HG03342 (cell line): Measurements from ENCODE around the gene EXT2.

Source experiments
- ATAC-seq: cut with Tn5 transposase; IDR thresholded peaks from one replicate; pipeline ENCODE4 v1.9.1; 2021; ENCODE audit warnings: mild to moderate bottlenecking, moderate library complexity; ENCODE audit not compliant: unreplicated experiment

Gene EXT2

GRCh38 chr11:44095506-44096359, at the start of gene EXT2:
EXT2 (plus strand) TSS chr11:44095678; CDS start chr11:44107713, 12,035 bp downstream.
- ATAC-seq, result peak; percentile 89

GRCh38 chr11:44046182-44046581, 49.3 kb upstream of the EXT2 start:
- ATAC-seq, result no peak

DNA sequence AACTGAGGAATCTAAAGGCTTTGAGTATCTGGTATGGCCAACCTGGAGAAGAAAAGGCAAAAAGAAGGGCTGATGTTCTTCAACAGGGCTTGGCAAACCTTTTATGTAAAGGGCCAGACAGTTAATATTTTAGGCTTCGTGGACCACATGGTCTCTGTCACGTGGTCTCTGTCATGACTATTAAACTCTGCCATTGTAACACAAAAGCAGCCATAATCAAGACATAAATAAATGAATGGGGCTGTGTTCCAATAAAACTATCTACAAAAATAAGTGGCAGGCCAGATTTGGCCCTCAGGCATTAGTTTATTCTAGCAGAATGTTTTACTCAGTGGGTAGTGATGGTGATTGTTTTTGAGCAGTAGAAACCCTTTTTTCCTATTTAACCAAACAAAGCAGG, 48.2 kb upstream of the EXT2 start:
- no peak for ATAC-seq

DNA sequence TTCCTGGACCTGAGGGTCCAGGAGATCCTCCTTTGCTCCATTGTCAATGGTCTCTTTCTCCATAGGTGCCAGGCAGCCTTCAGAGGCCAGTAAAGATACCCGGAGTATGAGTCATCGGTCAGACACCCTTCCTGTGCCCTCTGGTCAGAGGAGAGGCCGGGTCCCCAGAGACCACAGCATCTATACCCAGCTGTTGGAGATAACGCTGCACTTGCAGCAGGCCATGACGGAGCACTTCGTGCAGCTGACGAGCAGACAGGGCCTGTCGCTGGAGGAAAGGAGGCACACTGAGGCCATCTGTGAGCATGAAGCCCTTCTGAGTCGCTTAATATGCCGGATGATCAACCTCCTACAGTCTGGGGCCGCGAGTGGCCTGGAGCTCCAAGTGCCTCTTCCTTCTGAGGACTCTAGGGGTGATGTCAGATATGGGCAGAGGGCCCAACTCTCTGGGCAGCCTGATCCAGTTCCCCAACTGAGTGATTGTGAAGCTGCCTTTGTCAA, 47.5 kb upstream of the EXT2 start, which contains the start of gene ACCSL:
ACCSL (plus strand) TSS at position 51 of the 501 bp plus-strand sequence; CDS start at position 107, 56 bp downstream.
- no peak for ATAC-seq

DNA sequence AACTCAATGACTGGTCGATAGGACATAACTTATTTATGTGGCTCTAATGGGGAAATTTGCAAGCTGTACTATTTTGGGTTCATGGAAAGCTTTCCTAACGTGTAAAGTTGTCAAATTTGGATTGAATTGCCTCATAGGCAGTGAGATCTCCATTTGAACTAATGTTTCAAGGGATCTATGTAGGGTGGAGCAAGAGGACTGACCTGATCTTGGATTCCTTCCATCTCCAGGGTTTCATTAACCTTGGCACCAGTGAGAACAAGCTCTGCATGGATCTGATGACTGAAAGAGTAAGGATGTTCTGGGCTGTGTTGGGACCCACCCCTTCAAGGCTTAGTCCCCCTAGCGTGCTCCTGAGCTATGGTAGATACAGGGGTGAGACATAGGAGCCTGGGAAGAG, 45.6 kb upstream of the EXT2 start:
- ATAC-seq, result no peak

- no peak for ATAC-seq
Measured at GRCh38 chr11:44051171-44051570, 44.3 kb upstream of the EXT2 start.

- ATAC-seq, result no peak
Measured at GRCh38 chr11:44057340-44057739, 38.1 kb upstream of the EXT2 start.

- ATAC-seq, result no peak
Measured at GRCh38 chr11:44058275-44058674, 37.2 kb upstream of the EXT2 start.

GRCh38 chr11:44065161-44065661, 30.3 kb upstream of the EXT2 start:
- no peak for ATAC-seq

DNA sequence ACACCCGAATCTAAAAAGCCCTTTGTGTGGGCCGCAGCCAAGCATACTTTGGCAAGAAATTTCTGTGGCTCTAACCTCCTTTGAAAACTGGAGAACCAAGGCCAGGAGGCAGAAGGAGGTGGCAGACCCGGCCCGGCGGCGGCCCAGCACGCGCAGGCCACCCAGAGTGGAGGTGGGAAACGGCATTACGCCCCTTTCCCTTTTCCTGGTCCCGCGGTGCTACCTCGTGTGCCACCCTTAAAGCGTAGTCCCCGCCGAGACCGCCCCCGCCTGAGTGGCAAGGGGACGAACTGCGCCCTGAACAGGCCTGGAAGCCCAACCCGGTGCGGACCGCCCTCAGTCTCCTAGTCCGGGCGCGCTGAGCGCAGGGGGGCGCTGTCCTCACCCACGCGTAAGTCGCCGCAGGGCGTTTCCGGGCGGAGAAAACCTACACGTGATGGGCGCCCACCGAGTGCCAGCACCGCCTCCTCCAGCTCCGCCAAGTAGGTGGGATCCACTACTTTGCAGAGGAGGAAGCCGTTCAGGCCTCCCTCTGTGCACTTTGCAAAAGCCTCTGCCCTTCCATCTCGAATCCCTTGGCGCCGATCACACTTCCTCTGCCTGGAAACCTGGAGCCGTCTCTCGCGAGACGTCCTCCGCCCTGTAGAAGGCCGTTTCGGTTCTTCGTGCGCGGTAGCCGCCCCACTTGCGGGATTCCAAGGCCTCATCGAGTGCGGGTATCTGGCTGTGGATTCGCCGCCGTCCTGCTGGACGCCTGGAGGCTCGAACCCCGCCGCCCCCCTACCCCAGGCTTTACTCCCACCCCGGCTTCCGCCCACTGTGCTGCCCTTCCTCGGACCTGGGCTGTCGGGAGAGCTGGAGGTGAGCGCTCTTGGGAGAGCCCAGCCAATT, 29.4 kb upstream of the EXT2 start, which contains the start of gene ACCS:
ACCS (plus strand) TSS at position 430 of the 891 bp plus-strand sequence. CDS start 1,358 bp downstream, outside the sequence.
- peak; percentile 95 for ATAC-seq

- ATAC-seq, result no peak
Measured at GRCh38 chr11:44066732-44067141, 28.7 kb upstream of the EXT2 start.

DNA sequence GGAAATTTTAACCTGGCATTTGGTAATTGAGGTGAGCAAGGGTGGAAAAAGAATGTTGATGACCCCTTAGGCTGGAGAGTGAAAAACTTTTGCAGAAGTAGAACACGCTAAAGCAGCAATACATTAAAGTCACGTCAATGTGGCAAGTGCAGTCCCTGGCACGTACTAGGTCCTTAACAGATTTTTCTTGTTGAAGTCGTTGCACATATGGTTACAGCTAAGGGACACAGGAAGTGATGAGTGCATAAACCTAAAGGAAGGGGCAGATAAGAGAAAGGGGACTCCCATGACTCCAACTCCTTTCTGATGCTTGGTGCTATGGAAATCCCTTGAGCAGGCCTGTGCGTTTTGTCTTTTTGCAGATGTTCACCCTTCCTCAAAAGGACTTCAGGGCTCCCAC, 28.2 kb upstream of the EXT2 start:
- no peak for ATAC-seq

DNA sequence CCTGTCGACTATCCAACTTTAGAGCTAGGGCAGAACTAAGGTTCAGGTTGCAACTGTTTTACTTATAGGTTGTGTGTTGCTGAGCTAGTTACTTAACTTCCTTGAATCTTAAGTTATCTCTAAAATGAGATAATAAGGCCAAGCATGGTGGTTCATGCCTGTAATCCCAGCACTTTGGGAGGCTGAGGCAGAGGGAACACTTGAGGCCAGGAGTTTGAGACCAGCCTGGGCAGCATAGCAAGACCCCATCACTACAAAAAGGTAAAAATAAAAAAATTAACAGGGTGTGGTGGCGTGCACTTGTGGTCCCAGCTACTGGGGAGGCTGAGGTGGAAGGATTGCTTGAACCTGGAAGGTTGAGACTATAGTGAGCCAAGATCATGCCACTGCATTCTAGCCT, 27.3 kb upstream of the EXT2 start:
- no peak for ATAC-seq

DNA sequence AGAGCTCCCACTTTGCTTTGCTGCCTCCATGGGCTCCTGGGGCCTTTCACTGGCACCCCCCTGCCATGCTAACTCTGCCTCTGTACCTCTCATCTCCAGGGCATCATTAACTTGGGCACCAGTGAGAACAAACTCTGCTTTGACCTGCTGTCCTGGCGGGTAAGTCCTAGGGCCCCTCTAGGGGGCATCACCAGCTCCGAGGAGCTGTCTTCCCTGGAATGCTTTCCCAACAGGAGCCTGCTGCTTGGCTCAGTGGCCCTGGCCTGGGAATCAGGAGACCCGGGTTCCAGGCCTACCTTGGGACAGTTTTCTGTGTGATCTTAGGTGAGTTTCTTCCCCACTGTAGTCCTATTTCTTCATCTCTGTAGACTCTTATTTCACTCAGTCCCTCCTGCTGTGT, 24.3 kb upstream of the EXT2 start:
- no peak for ATAC-seq

GRCh38 chr11:44072757-44073658, 22.5 kb upstream of the EXT2 start:
- no peak for ATAC-seq

DNA sequence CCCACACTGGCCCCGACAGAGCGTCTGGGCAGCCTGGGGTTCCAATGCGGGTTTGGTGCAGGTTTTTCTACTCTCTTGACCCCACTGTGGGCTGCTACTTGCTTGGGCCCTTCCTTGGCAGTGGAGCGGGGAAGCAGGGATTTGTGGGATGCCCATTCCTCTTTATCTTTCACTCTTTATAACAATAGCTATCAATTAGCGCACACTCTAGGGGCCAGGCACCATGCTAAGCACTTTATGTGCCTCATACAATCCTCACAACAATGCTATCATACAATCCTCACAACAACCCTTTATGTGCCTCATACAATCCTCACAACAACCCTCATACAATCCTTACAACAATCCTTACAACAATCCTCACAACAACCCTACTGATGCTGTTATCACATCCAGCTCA, 16.7 kb upstream of the EXT2 start:
- no peak for ATAC-seq

DNA sequence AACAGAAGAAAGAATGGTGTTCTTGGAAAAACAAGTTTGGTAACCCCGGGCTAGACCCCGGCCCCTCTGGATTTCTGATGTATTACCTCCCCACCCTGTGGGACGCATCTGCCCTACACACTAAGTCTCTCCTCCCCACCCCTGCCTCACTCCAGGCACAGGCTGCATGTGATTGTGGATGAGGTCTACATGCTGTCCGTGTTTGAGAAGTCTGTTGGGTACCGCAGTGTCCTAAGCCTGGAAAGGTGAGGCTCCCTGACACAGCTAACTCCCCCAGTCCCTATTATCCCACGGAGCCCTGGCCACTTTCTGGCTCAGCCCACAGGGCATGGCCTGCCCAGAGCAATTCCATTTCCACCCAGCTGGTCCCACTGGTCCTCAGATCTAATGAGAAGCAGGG, 16.1 kb upstream of the EXT2 start:
- no peak for ATAC-seq

GRCh38 chr11:44080951-44081350, 14.5 kb upstream of the EXT2 start:
- no peak for ATAC-seq

- ATAC-seq, result no peak
Measured at GRCh38 chr11:44082645-44083044, 12.8 kb upstream of the EXT2 start.

DNA sequence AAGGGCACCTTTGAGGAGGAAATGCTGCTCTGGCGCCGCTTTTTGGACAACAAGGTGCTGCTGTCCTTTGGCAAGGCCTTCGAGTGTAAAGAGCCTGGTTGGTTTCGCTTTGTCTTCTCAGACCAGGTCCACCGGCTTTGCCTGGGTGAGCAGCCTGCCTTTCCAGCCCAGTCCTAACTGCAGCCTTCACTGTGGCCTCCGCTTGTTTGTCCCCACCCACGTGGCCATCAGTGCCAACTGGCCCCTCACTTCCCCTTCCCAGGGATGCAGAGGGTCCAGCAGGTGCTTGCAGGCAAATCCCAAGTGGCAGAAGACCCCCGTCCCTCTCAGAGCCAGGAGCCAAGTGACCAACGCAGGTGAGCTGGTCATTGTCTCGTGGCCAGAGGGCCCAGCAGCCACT, 12.0 kb upstream of the EXT2 start:
- no peak for ATAC-seq
